Small intestine (tissue), 7 donors: ENCODE results near the gene LRP1B. TPM values are rescaled to one million over a fixed set of nuclear protein-coding genes. Genes with fewer than 3 reads are reported as not detected.

Source experiments
- DNase-seq, 2 donors: peaks; one replicate each; pipeline versions ENCODE4 v3.0.0 to v3.0.0-alpha.2; 2013
- FAIRE-seq: peaks from 2 replicates; lab custom pipeline; 2012; peaks lifted over from hg19 to GRCh38; lab: Jason Lieb, UNC
- H3K27ac ChIP-seq, 3 donors: one replicate each; pipeline ENCODE4 v1.5.1; 2013; ENCODE audit warnings: low read length in 2 of 3, mild to moderate bottlenecking in 2 of 3, control low read depth in 1 of 3, inconsistent platforms in 1 of 3, low read depth in 1 of 3, moderate library complexity in 1 of 3
- H3K27me3 ChIP-seq, 3 donors: one replicate each; pipeline ENCODE4 v1.6.1; 2013; ENCODE audit warnings: low read length in 3 of 3, inconsistent platforms in 1 of 3; ENCODE audit not compliant: control insufficient read depth in 3 of 3, insufficient read depth in 3 of 3
- H3K36me3 ChIP-seq, 3 donors: one replicate each; pipeline ENCODE4 v1.6.1; 2013; ENCODE audit warnings: low read length in 3 of 3, inconsistent platforms in 1 of 3, low read depth in 1 of 3, mild to moderate bottlenecking in 1 of 3, moderate library complexity in 1 of 3; ENCODE audit not compliant: control insufficient read depth in 3 of 3, insufficient read depth in 2 of 3
- H3K4me1 ChIP-seq, 3 donors: one replicate each; pipeline ENCODE4 v1.6.1; 2013; ENCODE audit warnings: low read length in 2 of 3, inconsistent platforms in 1 of 3, low read depth in 1 of 3, mild to moderate bottlenecking in 1 of 3, moderate library complexity in 1 of 3; ENCODE audit not compliant: control insufficient read depth in 3 of 3, insufficient read depth in 2 of 3
- H3K4me3 ChIP-seq, 3 donors: one replicate each; pipeline ENCODE4 v1.5.1; 2013; ENCODE audit warnings: low read length in 3 of 3, control low read depth in 1 of 3, inconsistent platforms in 1 of 3, low read depth in 1 of 3, mild to moderate bottlenecking in 1 of 3, moderate library complexity in 1 of 3
- H3K9me3 ChIP-seq, 2 donors: one replicate each; pipeline ENCODE4 v1.6.1; 2013; ENCODE audit warnings: low read depth in 1 of 2, low read length in 1 of 2; ENCODE audit not compliant: control insufficient read depth in 2 of 2, insufficient read depth in 1 of 2
- WGBS, 3 donors: extraction: QIAGEN DNeasy Blood & Tissue Kit; methylation state at CpG; one replicate each; pipeline ENCODE4 v1.1.7; 2013; 5-methylcytosine and 5-hydroxymethylcytosine counted together
- polyA plus RNA-seq, 4 donors: library from polyadenylated mRNA; stranded (reverse) in 3 of 4; unstranded in 1 of 4; fragments of 200-250 nt in 3 of 4; fragments of 120-200 nt in 1 of 4; gene quantifications; one replicate each; pipeline versions ENCODE4 v1.2.1 to v1.2.3, GENCODE V29; 2013
- donor health status: healthy with polysubstance abuse.
- donor health status: control.
- donor health status: control.
- donor health status: Bipolar disorder and iron deficiency.
- donor health status: healthy.

LRP1B gene
- polyA plus RNA-seq, 4 donors: 0.07 to 0.64 TPM; not detected in 2

- H3K36me3 ChIP-seq: no peaks in the 10 kb centered on the region
- H3K27me3 ChIP-seq: no peaks in the 10 kb centered on the region
- no peak overlapping the region for H3K4me3 ChIP-seq
- DNase-seq (no peak), FAIRE-seq (no peak)
- H3K27ac ChIP-seq: no peak overlapping the region
- no peaks in the 10 kb centered on the region for H3K4me1 ChIP-seq
- H3K9me3 ChIP-seq: no peaks in the 10 kb centered on the region
- 23 to 60% (median 29%) methylated on average over 3 of the region's 3 CpGs for WGBS, 3 donors
Measured at GRCh38 chr2:141151611-141152286, 979.1 kb downstream of the LRP1B start.

- Histone ChIP-seq H3K4me1 (no peaks in the 10 kb centered on the region), H3K36me3 (no peaks in the 10 kb centered on the region), H3K27ac (no peak overlapping the region), H3K27me3 (no peaks in the 10 kb centered on the region), H3K9me3 (no peaks in the 10 kb centered on the region), H3K4me3 (no peak overlapping the region)
- no peak for DNase-seq
- no peak for FAIRE-seq
- 74 to 85% (median 75%) methylated on average over 3 of the region's 3 CpGs for WGBS, 3 donors
Measured at GRCh38 chr2:141142025-141142424, 988.8 kb downstream of the LRP1B start.

DNA sequence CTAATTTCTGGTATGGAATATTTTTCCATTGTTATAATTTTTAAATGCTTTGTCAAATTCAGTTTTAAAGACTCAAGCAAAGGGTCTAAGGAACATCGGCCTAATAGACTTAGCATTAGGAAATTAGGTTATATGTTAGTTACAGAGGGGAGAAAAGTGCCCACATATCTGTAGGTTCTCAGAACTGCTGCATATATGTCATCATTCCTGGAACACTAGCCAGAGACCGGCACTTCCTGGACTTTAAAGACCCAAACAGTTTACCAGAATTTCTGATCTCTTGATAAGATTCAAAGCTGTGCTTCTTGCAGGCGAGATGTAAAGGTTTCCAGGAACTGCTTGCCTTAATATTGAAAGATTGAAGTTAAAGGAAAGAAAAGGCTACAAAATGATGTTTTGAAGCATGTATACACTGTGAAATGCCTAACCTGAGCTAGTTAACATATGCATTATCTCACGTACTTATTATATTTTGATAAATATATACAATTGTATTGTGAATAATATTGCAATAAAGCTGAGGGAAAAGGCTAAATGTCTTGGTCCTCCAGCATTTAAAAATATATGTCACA, 993.6 kb downstream of the LRP1B start:
- H3K4me1 ChIP-seq: no peaks in the 10 kb centered on the region
- FAIRE-seq: no peak
- H3K36me3 ChIP-seq: no peaks in the 10 kb centered on the region
- no peak overlapping the region for H3K4me3 ChIP-seq
- H3K27ac ChIP-seq: no peak overlapping the region
- DNase-seq: no peak
- H3K9me3 ChIP-seq: no peaks in the 10 kb centered on the region
- WGBS, 3 donors: 60 to 71% (median 62%) methylated on average over 4 of the region's 4 CpGs
- H3K27me3 ChIP-seq: no peaks in the 10 kb centered on the region

DNA sequence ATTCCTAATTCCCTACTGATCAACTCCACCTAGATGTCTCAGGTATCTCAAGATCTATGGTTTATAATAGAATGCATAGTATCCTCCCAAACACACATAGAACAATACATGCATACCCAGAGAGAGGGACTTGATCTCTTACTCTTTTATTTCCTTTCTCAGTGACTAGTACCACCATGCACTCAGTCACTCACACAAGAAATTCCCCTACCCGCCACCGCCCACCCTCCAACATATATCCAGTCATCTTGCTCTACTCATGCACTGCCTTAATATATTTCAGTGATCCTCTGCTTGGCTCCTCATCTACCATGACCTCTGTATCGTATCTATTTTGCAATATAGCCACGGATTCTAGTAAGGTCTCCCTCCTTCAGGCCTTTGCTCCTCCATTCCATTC, 996.9 kb downstream of the LRP1B start:
- 78 to 82% (median 81%) methylated on average over 4 of the region's 4 CpGs for WGBS, 3 donors
- Histone ChIP-seq H3K27ac (no peak overlapping the region), H3K27me3 (no peaks in the 10 kb centered on the region), H3K36me3 (no peaks in the 10 kb centered on the region), H3K4me1 (no peaks in the 10 kb centered on the region), H3K4me3 (no peak overlapping the region), H3K9me3 (no peaks in the 10 kb centered on the region)
- FAIRE-seq (no peak), DNase-seq (no peak)

- H3K36me3 ChIP-seq: no peaks in the 10 kb centered on the region
- H3K27ac ChIP-seq: no peak overlapping the region
- H3K27me3 ChIP-seq: no peaks in the 10 kb centered on the region
- no peak overlapping the region for H3K4me3 ChIP-seq
- DNase-seq (no peak), FAIRE-seq (no peak)
- 8 to 41% (median 23%) methylated on average over 2 of the region's 2 CpGs for WGBS, 3 donors
- H3K4me1 ChIP-seq: no peaks in the 10 kb centered on the region
- H3K9me3 ChIP-seq: no peaks in the 10 kb centered on the region
Measured at GRCh38 chr2:141125432-141125831, 1005.4 kb downstream of the LRP1B start.

GRCh38 chr2:141118836-141119235, 1012.0 kb downstream of the LRP1B start:
- Histone ChIP-seq H3K4me3 (no peak overlapping the region), H3K27ac (no peak overlapping the region), H3K27me3 (no peaks in the 10 kb centered on the region), H3K9me3 (peaks cover 0 to 4% of the 10 kb centered on the region in 2 donors), H3K36me3 (no peaks in the 10 kb centered on the region), H3K4me1 (no peaks in the 10 kb centered on the region)
- no peak for FAIRE-seq
- 75 to 79% (median 75%) methylated on average over 4 of the region's 4 CpGs for WGBS, 3 donors
- DNase-seq: no peak

- DNase-seq (no peak), FAIRE-seq (no peak)
- H3K9me3 ChIP-seq: peaks cover 0 to 8% of the 10 kb centered on the region in 2 donors
- no peaks in the 10 kb centered on the region for H3K27me3 ChIP-seq
- H3K27ac ChIP-seq: no peak overlapping the region
- H3K4me3 ChIP-seq: no peak overlapping the region
- no peaks in the 10 kb centered on the region for H3K36me3 ChIP-seq
- H3K4me1 ChIP-seq: no peaks in the 10 kb centered on the region
Measured at GRCh38 chr2:141113301-141113700, 1017.5 kb downstream of the LRP1B start.

- no peak overlapping the region for H3K27ac ChIP-seq
- DNase-seq: no peak
- no peak for FAIRE-seq
- no peaks in the 10 kb centered on the region for H3K27me3 ChIP-seq
- H3K4me1 ChIP-seq: no peaks in the 10 kb centered on the region
- peaks cover 0 to 8% of the 10 kb centered on the region in 2 donors for H3K9me3 ChIP-seq
- H3K36me3 ChIP-seq: no peaks in the 10 kb centered on the region
- no peak overlapping the region for H3K4me3 ChIP-seq
Measured at GRCh38 chr2:141109633-141110032, 1021.2 kb downstream of the LRP1B start.

- no peak overlapping the region for H3K4me3 ChIP-seq
- no peaks in the 10 kb centered on the region for H3K27me3 ChIP-seq
- no peaks in the 10 kb centered on the region for H3K36me3 ChIP-seq
- no peak overlapping the region for H3K27ac ChIP-seq
- no peaks in the 10 kb centered on the region for H3K4me1 ChIP-seq
- H3K9me3 ChIP-seq: no peaks in the 10 kb centered on the region
- no peak for FAIRE-seq
- DNase-seq: no peak
Measured at GRCh38 chr2:141105763-141106162, 1025.1 kb downstream of the LRP1B start.
